SK-N-SH (cell line): ENCODE results near the gene CNP.

ENCODE experiments used
- EP300 ChIP-seq, 2 experiments: IDR thresholded peaks; 2 replicates each; pipeline versions ENCODE4 v1.4.0 to v1.6.1; 2012; ENCODE audit warnings: borderline replicate concordance in 1 of 2, low read depth in 1 of 2, low read length in 1 of 2
- MAX ChIP-seq: IDR thresholded peaks from 2 replicates; pipeline ENCODE4 v1.4.0; 2012; ENCODE audit warnings: low read depth
- MXI1 ChIP-seq: IDR thresholded peaks from 2 replicates; pipeline ENCODE4 v1.6.1; 2012; ENCODE audit warnings: mild to moderate bottlenecking, low read depth, low read length, improper control_type of control experiment
- NFIC ChIP-seq: IDR thresholded peaks from 2 replicates; pipeline ENCODE4 v1.4.0; 2012; ENCODE audit warnings: borderline replicate concordance
- NRF1 ChIP-seq: IDR thresholded peaks from 2 replicates; pipeline ENCODE4 v1.6.1; 2012; ENCODE audit warnings: low read depth, mild to moderate bottlenecking, low read length
- PBX3 ChIP-seq: IDR thresholded peaks from 2 replicates; pipeline ENCODE4; 2012
- REST ChIP-seq: IDR thresholded peaks from 2 replicates; pipeline ENCODE4 v1.6.1; 2012; ENCODE audit warnings: mild to moderate bottlenecking, low read depth, low read length, moderate library complexity
- RFX5 ChIP-seq: IDR thresholded peaks from 2 replicates; pipeline ENCODE4 v1.6.1; 2012; ENCODE audit warnings: mild to moderate bottlenecking, improper control_type of control experiment, low read length
- RXRA ChIP-seq: IDR thresholded peaks from 2 replicates; pipeline ENCODE4 v1.4.0; 2012; ENCODE audit warnings: low read depth, mild to moderate bottlenecking, borderline replicate concordance
- TCF12 ChIP-seq: IDR thresholded peaks from 2 replicates; pipeline ENCODE4 v1.4.0; 2012
- USF1 ChIP-seq: IDR thresholded peaks from 2 replicates; pipeline ENCODE4 v1.4.0; 2012; ENCODE audit warnings: low read depth, borderline replicate concordance
- TF ChIP-seq, protein P1 (sequence below): fragments of 200-600 bp; sonication (generic); IDR thresholded peaks from 2 replicates; pipeline ENCODE4 v1.6.1; 2017; ENCODE audit warnings: antibody characterized with exemption, mild to moderate bottlenecking, moderate library complexity
- TF ChIP-seq, protein P2 (sequence below): fragments of 150-350 bp; IDR thresholded peaks from 2 replicates; pipeline ENCODE4 v1.6.1; 2016; ENCODE audit warnings: mild to moderate bottlenecking, low read depth, low read length
- TF ChIP-seq, protein P3 (sequence below): fragments of 150-350 bp; IDR thresholded peaks from 2 replicates; pipeline ENCODE4 v1.6.1; 2017; ENCODE audit warnings: antibody characterized with exemption, low read length, low read depth, borderline replicate concordance

DNA sequence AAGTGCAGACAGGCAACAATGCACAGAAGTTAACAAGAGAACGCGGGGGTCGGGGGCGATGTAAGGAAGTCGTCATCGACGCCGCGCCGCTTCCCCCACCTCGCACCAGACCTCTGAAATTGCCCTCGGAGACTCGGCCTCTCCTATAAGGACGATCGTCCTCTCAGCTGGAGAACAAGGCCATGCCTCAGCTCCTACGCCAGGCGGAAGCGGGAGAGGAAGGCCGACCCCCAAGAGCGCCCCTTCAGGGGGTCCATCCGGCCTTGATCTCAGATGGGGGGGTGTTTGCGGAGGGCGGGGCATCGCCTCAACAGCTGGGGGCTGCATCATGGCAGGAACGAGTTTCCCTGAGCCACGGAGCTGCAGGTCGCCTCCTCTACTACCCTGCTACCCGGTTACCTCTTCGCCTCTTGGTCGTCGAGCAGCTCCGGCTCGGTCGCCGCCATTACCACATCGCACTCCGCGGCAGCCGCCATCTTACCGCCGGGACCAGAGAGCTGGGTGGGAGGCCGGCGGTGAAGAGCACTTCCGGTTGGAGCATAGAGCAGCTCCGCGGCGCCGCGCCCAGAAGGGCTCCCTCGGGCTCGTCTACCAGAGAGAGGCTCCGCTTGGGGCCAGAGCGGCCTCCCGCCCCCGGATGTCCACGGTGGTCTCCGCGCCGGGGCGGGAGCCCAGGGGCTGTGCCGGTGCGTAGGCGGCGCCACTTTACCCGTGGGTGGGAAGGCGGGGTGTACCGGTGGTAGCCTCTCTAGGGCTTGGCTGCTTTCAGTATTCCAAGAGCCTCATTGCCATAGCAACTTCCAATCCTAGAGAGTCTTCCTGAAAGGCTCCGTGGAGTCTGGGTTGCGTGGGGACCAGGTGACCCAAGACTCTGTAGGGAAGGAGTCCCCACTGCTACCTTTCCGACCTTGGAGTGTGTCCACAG, 50.6 kb downstream of the CNP start, which contains the start of gene DNAJC7:
- TF ChIP-seq, protein P1, sequence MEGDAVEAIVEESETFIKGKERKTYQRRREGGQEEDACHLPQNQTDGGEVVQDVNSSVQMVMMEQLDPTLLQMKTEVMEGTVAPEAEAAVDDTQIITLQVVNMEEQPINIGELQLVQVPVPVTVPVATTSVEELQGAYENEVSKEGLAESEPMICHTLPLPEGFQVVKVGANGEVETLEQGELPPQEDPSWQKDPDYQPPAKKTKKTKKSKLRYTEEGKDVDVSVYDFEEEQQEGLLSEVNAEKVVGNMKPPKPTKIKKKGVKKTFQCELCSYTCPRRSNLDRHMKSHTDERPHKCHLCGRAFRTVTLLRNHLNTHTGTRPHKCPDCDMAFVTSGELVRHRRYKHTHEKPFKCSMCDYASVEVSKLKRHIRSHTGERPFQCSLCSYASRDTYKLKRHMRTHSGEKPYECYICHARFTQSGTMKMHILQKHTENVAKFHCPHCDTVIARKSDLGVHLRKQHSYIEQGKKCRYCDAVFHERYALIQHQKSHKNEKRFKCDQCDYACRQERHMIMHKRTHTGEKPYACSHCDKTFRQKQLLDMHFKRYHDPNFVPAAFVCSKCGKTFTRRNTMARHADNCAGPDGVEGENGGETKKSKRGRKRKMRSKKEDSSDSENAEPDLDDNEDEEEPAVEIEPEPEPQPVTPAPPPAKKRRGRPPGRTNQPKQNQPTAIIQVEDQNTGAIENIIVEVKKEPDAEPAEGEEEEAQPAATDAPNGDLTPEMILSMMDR: 0 out of 2 replicates have a peak, but pooled peaks have one; percentile 9
- TF ChIP-seq RFX5 (no peak), MAX (peak; percentile 66), RXRA (no peak), REST (peak; percentile 71; the same call in 1 of the 2 replicates), NFIC (no peak), USF1 (no peak; the same call in 1 of the 2 replicates), MXI1 (peak; percentile 67), PBX3 (no peak), TCF12 (no peak), NRF1 (0 out of 2 replicates have a peak, but pooled peaks have one; percentile 2), EP300 (IDR thresholded peaks at IDR 0.05; ENCODE audit: borderline replicate concordance in 1 of 2, low read depth in 1 of 2, low read length in 1 of 2) (peak; percentile 28 to 34; a peak in 2 of 4 replicates)
- TF ChIP-seq, protein P2, sequence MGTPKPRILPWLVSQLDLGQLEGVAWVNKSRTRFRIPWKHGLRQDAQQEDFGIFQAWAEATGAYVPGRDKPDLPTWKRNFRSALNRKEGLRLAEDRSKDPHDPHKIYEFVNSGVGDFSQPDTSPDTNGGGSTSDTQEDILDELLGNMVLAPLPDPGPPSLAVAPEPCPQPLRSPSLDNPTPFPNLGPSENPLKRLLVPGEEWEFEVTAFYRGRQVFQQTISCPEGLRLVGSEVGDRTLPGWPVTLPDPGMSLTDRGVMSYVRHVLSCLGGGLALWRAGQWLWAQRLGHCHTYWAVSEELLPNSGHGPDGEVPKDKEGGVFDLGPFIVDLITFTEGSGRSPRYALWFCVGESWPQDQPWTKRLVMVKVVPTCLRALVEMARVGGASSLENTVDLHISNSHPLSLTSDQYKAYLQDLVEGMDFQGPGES: no peak
- TF ChIP-seq, protein P3, sequence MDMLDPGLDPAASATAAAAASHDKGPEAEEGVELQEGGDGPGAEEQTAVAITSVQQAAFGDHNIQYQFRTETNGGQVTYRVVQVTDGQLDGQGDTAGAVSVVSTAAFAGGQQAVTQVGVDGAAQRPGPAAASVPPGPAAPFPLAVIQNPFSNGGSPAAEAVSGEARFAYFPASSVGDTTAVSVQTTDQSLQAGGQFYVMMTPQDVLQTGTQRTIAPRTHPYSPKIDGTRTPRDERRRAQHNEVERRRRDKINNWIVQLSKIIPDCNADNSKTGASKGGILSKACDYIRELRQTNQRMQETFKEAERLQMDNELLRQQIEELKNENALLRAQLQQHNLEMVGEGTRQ: 0 out of 2 replicates have a peak, but pooled peaks have one; percentile 11
